Measurements from ENCODE around the gene RAB30.

GRCh38 chr11:83070731-83071566 is 748 bp downstream of the RAB30 start:
- TF ChIP-seq CTCF (IDR thresholded peaks at IDR 0.05 in 4 of 5, conservative IDR thresholded peaks at IDR 0.05 in 1 of 5) (no peak), POLR2A (IDR thresholded peaks at IDR 0.05) (no peak)

Data from gastrocnemius medialis (tissue), 4 donors.